Astrocyte (in vitro differentiated cells and primary cell): ENCODE measurements around the gene CNPY3.

Experiments used
- EZH2 ChIP-seq: IDR thresholded peaks from 2 replicates; pipeline ENCODE4 v1.6.1; 2012; ENCODE audit warnings: mild to moderate bottlenecking, low read length, inconsistent platforms; ENCODE audit not compliant: insufficient read depth
- TF ChIP-seq, protein P1 (sequence below): IDR thresholded peaks from 2 replicates; pipeline ENCODE4 v1.5.1; 2011; ENCODE audit warnings: low read depth, mild to moderate bottlenecking, inconsistent platforms, low read length, moderate library complexity; ENCODE audit not compliant: insufficient read depth

DNA sequence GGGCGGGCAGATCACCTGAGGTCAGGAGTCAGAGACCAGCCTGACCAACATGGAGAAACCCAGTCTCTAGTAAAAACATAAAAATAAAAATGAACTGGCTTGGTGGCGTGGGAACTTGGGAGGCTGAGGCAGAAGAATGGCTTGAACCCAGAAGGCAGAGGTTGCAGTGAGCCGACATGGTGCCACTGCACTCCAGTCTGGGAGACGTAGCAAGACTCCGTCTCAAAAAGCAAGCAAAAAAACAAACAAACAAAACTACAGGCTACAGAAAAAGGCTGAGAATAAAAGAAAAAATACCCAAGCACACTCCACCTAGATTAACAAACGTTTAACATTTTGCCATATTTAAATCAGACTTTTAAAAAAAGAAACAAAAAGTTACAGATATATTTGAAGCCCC is 7.5 kb upstream of the CNPY3 start:
- TF ChIP-seq, protein P1, sequence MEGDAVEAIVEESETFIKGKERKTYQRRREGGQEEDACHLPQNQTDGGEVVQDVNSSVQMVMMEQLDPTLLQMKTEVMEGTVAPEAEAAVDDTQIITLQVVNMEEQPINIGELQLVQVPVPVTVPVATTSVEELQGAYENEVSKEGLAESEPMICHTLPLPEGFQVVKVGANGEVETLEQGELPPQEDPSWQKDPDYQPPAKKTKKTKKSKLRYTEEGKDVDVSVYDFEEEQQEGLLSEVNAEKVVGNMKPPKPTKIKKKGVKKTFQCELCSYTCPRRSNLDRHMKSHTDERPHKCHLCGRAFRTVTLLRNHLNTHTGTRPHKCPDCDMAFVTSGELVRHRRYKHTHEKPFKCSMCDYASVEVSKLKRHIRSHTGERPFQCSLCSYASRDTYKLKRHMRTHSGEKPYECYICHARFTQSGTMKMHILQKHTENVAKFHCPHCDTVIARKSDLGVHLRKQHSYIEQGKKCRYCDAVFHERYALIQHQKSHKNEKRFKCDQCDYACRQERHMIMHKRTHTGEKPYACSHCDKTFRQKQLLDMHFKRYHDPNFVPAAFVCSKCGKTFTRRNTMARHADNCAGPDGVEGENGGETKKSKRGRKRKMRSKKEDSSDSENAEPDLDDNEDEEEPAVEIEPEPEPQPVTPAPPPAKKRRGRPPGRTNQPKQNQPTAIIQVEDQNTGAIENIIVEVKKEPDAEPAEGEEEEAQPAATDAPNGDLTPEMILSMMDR: no peak
- TF ChIP-seq EZH2: no peak
